DND-41 (cell line): Measurements from ENCODE around the gene ITGB2.

ENCODE experiments used
- ATAC-seq: fragments of 200-7000 bp; cut with Tn5 transposase; 3 replicates; pipeline ENCODE4 v1.9.1; 2021; ENCODE audit warnings: low read depth; ENCODE audit not compliant: insufficient read depth
- DNase-seq: peaks from one replicate; pipeline ENCODE4 v3.0.0-alpha.2; 2020
- H2AFZ ChIP-seq: 2 replicates; pipeline ENCODE4 v1.6.0; 2012; ENCODE audit warnings: low read depth, low read length
- H3K27ac ChIP-seq: 2 replicates; pipeline ENCODE4 v1.5.1; 2012; ENCODE audit warnings: low read length, inconsistent platforms
- H3K27me3 ChIP-seq: fragments of 200-600 bp; sonication (generic); 2 replicates; pipeline ENCODE4 v1.6.0; 2012; ENCODE audit warnings: low read length, mild to moderate bottlenecking, inconsistent platforms; ENCODE audit not compliant: insufficient read depth, poor library complexity
- H3K36me3 ChIP-seq: 2 replicates; pipeline ENCODE4 v1.5.1; 2012; ENCODE audit warnings: low read length, inconsistent platforms; ENCODE audit not compliant: insufficient read depth
- H3K4me1 ChIP-seq: 2 replicates; pipeline ENCODE4 v1.5.1; 2012; ENCODE audit warnings: mild to moderate bottlenecking, low read length; ENCODE audit not compliant: insufficient read depth
- H3K4me2 ChIP-seq: 2 replicates; pipeline ENCODE4 v1.6.0; 2012; ENCODE audit warnings: mild to moderate bottlenecking, moderate library complexity, low read length, inconsistent platforms; ENCODE audit not compliant: insufficient read depth
- H3K4me3 ChIP-seq, 2 experiments: fragments of 200-600 bp in 1 of 2; shearing (Covaris generic) in 1 of 2; 2 replicates each; pipeline ENCODE4 v1.5.1; 2012 to 2016; ENCODE audit warnings: inconsistent platforms in 2 of 2, low read length in 2 of 2, mild to moderate bottlenecking in 2 of 2, low read depth in 1 of 2, moderate library complexity in 1 of 2
- H3K79me2 ChIP-seq: 2 replicates; pipeline ENCODE4 v1.6.0; 2012; ENCODE audit warnings: low read length, inconsistent platforms; ENCODE audit not compliant: insufficient read depth
- H3K9ac ChIP-seq: 2 replicates; pipeline ENCODE4 v1.6.0; 2012; ENCODE audit warnings: low read depth, mild to moderate bottlenecking, inconsistent platforms, low read length, moderate library complexity
- H3K9me3 ChIP-seq: 2 replicates; pipeline ENCODE4 v1.5.1; 2012; ENCODE audit warnings: low read length, moderate library complexity, mild to moderate bottlenecking, inconsistent platforms; ENCODE audit not compliant: insufficient read depth, severe bottlenecking
- H4K20me1 ChIP-seq: 2 replicates; pipeline ENCODE4 v1.6.0; 2012; ENCODE audit warnings: low read length; ENCODE audit not compliant: insufficient read depth
- EZH2 ChIP-seq: IDR thresholded peaks from 3 replicates; pipeline ENCODE4 v1.6.1; 2012; ENCODE audit warnings: borderline replicate concordance, low read depth, mild to moderate bottlenecking, moderate library complexity, low read length, inconsistent platforms; ENCODE audit not compliant: severe bottlenecking
- TF ChIP-seq, protein P1 (sequence below): IDR thresholded peaks from 2 replicates; pipeline ENCODE4 v1.5.1; 2012; ENCODE audit warnings: borderline replicate concordance, low read length, moderate library complexity, mild to moderate bottlenecking; ENCODE audit not compliant: poor library complexity, severe bottlenecking; ENCODE audit errors: extremely low read depth

ITGB2 gene

DNA sequence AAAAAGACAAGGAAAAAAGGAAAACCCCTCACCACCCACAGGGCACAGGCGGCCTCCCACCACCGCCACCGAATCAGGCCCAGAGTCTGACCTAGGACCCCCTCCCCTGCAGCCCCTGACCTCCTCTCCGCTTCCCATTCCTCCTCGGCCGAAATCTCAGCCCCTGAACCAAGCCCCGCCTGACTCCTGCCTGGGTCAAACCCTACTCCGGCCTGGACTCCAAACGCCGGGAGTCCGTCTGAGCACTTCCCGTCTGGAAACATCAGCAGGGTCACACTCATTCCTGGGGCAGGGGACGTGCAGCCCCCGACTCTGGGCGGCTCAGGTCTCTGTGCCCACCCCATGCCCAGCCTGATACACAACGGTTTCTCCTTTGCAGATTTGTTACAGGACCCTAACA lies 76.4 kb downstream of the ITGB2 start:
- TF ChIP-seq, protein P1, sequence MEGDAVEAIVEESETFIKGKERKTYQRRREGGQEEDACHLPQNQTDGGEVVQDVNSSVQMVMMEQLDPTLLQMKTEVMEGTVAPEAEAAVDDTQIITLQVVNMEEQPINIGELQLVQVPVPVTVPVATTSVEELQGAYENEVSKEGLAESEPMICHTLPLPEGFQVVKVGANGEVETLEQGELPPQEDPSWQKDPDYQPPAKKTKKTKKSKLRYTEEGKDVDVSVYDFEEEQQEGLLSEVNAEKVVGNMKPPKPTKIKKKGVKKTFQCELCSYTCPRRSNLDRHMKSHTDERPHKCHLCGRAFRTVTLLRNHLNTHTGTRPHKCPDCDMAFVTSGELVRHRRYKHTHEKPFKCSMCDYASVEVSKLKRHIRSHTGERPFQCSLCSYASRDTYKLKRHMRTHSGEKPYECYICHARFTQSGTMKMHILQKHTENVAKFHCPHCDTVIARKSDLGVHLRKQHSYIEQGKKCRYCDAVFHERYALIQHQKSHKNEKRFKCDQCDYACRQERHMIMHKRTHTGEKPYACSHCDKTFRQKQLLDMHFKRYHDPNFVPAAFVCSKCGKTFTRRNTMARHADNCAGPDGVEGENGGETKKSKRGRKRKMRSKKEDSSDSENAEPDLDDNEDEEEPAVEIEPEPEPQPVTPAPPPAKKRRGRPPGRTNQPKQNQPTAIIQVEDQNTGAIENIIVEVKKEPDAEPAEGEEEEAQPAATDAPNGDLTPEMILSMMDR, result no peak
- no peak for TF ChIP-seq EZH2
- ATAC-seq, result no peak
- no peak for DNase-seq
- Histone ChIP-seq H3K4me3 (no peak overlapping the region), H2AFZ (no peak overlapping the region), H3K79me2 (no peaks in the 10 kb centered on the region), H3K4me1 (no peaks in the 10 kb centered on the region), H3K9ac (no peak overlapping the region), H3K27me3 (no peaks in the 10 kb centered on the region), H3K9me3 (no peaks in the 10 kb centered on the region), H4K20me1 (peaks cover 5% of the 10 kb centered on the region; the same call in 1 of the 2 replicates), H3K4me2 (no peak overlapping the region), H3K27ac (no peak overlapping the region), H3K36me3 (peaks cover 7% of the 10 kb centered on the region)

DNA sequence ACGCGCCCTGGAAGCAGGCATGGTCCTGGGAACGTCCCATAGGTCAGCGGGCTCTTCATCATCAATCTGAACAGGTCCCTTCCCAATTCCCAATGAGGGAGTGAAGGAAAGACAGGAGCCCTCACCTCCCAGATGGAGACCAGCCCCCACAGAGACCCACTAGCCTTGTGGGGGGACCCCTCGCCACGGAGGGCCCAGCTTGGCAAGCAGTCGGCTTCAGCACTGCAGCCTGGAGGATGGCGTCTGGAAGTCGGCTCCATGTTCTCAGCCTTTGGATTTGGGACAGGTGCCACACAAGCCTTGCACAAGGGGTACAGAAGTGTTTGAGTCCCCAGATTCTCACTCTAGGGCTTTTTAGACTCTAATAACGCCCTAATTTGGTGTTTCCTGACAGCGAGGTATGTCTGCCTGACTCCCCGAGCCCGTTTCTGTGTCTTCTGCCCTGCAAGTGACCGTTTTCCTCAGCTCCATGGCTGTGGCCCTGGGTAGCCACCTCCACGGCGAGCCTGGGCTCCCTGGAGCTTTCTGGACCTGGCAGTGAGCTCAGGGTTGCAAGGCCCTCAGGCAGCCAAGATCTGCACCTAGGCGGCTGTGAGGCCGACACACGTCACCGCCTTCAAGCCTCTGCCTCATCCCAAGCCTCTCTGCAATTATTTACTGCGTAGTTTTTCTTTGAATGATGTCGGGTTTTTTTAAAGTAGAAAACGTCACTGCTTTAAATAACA lies 77.8 kb downstream of the ITGB2 start:
- H3K4me1 ChIP-seq, result no peaks in the 10 kb centered on the region
- no peaks in the 10 kb centered on the region for H3K36me3 ChIP-seq
- no peaks in the 10 kb centered on the region for H4K20me1 ChIP-seq
- H3K4me2 ChIP-seq, result no peak overlapping the region
- no peak overlapping the region for H3K4me3 ChIP-seq
- no peaks in the 10 kb centered on the region for H3K9me3 ChIP-seq
- H3K79me2 ChIP-seq, result no peaks in the 10 kb centered on the region
- TF ChIP-seq EZH2, result no peak
- TF ChIP-seq, protein P1, result no peak
- H2AFZ ChIP-seq, result no peak overlapping the region
- DNase-seq (no peak), ATAC-seq (no peak)
- no peak overlapping the region for H3K27ac ChIP-seq
- no peaks in the 10 kb centered on the region for H3K27me3 ChIP-seq
- no peak overlapping the region for H3K9ac ChIP-seq

DNA sequence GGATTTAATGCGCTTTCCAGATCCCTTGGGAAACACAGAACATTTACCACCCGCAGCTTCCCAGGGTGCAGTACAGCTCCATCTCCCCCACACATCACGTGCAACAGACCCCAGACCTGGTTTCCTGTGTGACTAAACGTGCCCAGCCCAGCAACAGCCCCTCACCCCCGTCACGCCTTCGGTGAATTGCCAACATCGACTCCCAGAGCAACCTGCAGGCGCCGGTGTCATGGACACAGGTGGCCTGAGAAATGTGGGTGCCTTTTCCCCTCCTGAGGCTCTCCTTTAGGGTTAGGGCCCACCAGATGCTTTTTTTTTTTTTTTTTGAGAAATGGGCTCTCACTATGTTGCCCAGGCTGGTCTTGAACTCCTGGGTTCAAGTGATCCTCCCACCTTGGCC lies 78.6 kb downstream of the ITGB2 start:
- Histone ChIP-seq H3K36me3 (no peaks in the 10 kb centered on the region), H3K27ac (no peak overlapping the region), H2AFZ (no peak overlapping the region), H3K4me2 (no peak overlapping the region), H3K9me3 (no peaks in the 10 kb centered on the region), H3K4me3 (no peak overlapping the region), H3K27me3 (no peaks in the 10 kb centered on the region), H4K20me1 (no peaks in the 10 kb centered on the region), H3K79me2 (no peaks in the 10 kb centered on the region), H3K9ac (no peak overlapping the region), H3K4me1 (no peaks in the 10 kb centered on the region)
- ATAC-seq, result no peak
- TF ChIP-seq, protein P1, result no peak
- TF ChIP-seq EZH2, result no peak
- DNase-seq, result no peak

DNA sequence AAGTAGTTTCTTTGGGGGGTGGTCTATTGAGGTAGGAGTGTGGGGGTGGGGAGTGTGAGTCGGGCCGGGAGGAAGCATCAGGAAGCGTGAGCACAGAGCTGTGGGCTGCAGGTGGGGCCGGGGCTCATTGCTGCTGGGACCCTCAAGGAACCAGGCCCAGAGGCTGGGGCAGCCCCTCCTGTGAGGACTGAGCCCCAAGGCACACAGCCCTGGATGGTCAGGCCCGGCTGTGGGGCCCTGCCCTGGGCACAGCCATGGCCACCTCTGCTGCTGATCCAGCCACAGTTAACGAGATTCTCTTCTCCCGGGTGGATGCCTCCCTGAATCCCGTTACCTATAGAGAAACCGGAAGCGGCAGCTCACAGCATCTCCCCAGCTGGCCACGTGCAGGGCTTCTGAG lies 79.9 kb downstream of the ITGB2 start:
- H3K27ac ChIP-seq, result no peak overlapping the region
- TF ChIP-seq EZH2, result no peak
- H4K20me1 ChIP-seq, result no peaks in the 10 kb centered on the region; the same call in 1 of the 2 replicates
- H3K4me3 ChIP-seq, result no peak overlapping the region
- no peak overlapping the region for H3K4me2 ChIP-seq
- no peak overlapping the region for H3K9ac ChIP-seq
- no peaks in the 10 kb centered on the region for H3K27me3 ChIP-seq
- H3K9me3 ChIP-seq, result no peaks in the 10 kb centered on the region
- ATAC-seq (no peak), DNase-seq (no peak)
- no peaks in the 10 kb centered on the region for H3K36me3 ChIP-seq
- no peaks in the 10 kb centered on the region for H3K79me2 ChIP-seq
- H2AFZ ChIP-seq, result no peak overlapping the region
- no peaks in the 10 kb centered on the region for H3K4me1 ChIP-seq
